GM21723 (cell line): Measurements from ENCODE around the gene TAB3.
A peak's percentile ranks its signal among the peaks of the same experiment; 100 is the strongest.

Source experiments
- ATAC-seq: cut with Tn5 transposase; IDR thresholded peaks from one replicate; pipeline ENCODE4 v1.9.1; 2021; ENCODE audit warnings: mild to moderate bottlenecking, moderate library complexity; ENCODE audit not compliant: unreplicated experiment

The TAB3 gene, protein sequence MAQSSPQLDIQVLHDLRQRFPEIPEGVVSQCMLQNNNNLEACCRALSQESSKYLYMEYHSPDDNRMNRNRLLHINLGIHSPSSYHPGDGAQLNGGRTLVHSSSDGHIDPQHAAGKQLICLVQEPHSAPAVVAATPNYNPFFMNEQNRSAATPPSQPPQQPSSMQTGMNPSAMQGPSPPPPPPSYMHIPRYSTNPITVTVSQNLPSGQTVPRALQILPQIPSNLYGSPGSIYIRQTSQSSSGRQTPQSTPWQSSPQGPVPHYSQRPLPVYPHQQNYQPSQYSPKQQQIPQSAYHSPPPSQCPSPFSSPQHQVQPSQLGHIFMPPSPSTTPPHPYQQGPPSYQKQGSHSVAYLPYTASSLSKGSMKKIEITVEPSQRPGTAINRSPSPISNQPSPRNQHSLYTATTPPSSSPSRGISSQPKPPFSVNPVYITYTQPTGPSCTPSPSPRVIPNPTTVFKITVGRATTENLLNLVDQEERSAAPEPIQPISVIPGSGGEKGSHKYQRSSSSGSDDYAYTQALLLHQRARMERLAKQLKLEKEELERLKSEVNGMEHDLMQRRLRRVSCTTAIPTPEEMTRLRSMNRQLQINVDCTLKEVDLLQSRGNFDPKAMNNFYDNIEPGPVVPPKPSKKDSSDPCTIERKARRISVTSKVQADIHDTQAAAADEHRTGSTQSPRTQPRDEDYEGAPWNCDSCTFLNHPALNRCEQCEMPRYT

DNA sequence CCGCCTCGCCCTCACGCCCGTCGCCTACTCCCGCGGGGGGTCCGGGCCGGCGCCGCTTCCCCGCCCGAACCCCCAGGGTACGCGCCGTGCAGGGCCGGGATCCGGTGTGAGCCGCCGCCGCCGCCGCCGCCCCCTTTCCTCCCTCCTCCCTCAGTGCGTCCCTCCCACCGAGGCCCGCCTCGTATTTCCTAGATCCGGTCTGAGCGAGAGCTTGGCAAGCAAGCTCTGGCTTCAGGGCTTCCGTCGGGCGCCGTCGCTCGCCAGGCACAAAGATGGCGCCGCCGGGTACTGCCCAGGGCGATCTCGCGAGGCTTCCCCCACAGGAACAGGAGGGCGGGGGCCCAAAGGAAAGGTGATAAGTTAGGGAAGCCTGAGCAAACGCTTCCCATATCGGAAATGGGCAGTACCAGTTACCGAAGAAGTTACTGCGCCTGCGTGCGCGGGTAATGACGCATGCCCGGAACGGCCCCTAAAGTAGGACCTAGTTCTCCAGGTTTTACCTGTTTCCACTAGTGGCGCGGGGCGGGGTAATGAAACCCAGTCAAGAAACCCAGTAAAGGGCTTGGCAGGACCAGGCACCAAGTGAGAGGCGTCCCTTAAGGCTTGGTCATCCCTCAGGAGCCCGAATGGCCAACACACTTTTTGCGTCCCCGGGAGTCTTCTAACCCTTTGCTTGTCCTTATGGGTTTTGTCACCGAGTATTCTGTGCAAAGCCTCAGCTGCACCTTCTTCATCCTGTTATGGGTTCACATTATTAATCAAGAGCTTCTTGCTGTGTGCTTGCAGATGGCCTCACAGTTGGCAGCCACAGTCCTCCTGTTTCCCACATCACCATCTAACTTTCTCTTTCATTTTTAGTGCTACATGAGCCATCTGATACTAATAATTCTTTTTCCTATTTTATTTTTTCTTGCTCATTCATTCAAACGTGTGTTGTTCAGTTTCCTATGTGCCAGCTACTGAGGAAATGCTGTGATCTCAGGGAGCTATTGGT lies at the start of gene TAB3:
TSS of gene TAB3 (minus strand) at position 108 of the 994 bp plus-strand sequence. CDS start 29,666 bp downstream, outside the sequence.
- ATAC-seq = peak; percentile 90

DNA sequence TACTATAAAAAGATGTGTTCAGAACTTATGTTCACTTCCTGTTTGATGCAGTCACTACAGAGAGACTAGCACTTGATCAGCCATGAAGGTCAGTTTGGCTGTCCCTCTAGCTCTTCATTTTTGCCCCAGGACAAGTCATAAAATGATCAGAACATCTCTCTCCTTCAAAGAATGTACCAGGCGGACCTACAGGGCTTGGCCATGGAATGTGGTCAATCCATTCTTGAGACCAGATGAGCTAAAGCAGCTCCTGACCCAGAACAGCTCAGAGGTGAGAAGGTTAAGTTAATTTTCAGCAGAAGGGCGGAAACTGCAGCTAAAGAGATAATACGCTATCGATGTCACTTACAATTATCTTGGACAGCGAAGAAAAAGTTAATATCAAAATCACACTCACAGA lies 49.2 kb upstream of the TAB3 start:
- no peak for ATAC-seq

DNA sequence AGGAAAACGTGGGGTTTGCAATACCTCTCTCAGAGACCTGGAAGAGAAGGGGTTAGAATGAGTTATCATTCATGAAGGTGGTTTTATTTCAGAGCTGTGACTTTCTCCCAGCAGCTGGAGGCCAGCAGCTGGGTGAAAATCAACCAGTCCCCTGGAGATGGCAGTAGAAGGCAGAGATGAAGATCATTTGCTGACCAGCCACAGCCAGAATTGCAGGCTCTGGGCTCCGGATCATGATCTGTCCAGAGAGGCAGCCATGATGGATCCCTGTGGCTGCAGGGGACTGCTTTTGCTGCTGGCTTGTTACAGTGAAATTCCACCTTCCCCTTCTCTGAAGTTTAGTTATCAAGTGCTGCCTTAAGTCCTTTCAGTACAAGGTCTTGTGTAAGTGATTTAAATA lies 46.9 kb upstream of the TAB3 start:
- ATAC-seq = no peak

DNA sequence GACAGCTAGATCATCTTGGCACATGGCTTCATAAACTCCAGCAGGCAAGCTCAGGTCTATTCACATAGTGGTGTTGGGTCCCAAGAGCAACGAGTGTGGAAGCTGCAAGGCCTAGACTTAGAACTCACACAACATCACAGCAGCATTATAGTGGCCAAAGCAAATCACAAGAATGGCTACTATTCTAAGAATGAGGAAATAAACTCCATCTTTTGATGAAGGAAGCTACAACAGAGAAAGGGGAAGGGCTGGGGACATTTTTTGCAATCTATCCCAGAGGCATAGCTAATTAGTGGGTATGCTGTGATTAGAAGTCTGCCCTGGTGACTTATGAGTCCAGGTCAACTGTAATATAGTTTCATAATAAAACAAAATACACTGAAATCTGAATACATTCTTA lies 42.9 kb upstream of the TAB3 start:
- ATAC-seq = no peak

DNA sequence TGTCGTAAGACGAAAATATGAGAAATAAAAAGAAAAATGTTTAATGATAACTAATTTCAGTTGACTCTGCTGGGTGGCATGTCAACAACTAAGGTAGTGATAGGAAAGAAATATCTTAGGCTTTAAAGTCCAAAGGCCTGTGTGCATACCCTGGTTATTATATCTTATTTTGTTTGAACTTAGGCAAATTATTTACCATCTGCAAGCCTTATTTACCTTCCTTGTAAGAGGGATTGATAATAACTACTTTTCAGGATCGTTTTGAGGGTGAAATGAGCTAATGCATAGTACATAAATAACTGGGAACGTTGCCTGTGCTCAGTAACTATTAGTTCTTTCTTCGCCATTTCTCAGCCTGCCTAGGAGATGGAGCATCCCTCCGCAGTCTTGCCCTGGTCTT lies 41.6 kb upstream of the TAB3 start:
- no peak for ATAC-seq

DNA sequence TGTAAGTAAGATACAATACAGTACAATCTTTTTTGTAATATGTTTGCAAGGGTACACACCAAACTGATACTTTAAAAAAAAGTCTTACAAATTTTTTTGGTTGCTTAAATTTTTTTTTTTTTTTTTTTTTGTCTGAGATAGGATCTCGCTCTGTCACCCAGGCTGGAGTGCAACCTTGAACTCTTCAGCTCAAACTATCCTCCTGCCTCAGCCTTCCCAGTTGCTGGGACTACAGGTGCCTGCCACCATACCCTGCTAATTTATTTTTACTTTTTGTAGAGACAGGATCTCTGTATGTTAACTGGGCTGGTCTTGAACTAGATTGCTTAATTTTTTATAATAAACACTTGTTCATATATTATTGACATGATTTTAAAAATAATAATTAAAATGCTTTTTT lies 41.1 kb upstream of the TAB3 start:
- no peak for ATAC-seq

DNA sequence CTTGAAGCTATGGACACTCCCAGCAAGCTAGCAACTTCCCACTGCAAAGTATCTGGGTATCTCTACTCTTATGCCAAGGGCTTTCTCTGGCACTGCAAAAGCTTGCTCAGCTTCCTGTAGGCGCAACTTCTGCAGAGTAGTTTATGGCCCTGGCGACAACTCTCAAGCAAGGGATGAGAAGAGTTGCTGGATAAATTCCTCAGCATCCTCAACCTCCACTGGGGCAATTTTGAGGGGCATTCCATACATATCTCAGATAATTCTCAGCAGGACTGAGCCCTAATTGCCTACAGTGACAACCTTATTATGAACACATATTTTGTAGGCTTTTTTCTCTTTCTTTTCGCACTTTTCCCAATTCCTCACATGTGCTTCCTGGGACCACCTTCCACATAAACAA lies 31.2 kb upstream of the TAB3 start:
- no peak for ATAC-seq

DNA sequence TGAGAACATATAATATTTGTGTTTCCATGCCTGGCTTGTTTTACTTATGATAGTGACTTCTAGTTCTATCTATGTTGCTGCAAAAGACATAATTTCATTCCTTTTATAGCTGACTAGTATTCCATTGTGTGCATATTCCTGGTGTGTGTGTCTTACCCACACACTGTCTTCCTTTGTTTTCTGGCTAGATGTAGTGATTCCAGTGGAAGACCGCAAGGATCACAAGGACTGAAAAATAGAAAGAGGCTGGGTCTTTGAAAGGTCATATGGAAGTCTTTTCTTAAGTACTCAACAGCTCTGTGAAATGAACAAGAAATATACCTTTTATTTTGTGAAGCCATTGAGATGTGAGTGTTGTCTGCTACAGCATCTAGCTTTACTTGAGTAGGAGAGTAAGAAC lies 29.4 kb upstream of the TAB3 start:
- ATAC-seq = no peak

DNA sequence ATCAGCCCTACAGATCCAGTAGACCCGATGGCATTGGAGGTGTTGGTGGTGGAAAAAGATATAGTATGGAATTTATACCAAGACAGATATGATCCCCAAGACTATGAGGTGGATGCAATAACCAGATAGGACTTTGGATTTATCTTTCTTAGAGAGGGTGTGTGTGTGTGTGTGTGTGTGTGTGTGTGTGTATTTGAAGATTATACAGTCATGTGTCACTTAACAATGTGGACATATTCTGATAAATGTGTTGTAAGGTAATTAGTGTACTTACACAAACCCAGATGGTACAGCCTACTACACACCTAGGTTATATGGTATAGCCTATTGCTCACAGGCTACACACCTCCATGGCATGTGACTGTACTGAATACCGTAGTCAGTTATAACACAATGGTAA lies 24.4 kb upstream of the TAB3 start:
- ATAC-seq = no peak

DNA sequence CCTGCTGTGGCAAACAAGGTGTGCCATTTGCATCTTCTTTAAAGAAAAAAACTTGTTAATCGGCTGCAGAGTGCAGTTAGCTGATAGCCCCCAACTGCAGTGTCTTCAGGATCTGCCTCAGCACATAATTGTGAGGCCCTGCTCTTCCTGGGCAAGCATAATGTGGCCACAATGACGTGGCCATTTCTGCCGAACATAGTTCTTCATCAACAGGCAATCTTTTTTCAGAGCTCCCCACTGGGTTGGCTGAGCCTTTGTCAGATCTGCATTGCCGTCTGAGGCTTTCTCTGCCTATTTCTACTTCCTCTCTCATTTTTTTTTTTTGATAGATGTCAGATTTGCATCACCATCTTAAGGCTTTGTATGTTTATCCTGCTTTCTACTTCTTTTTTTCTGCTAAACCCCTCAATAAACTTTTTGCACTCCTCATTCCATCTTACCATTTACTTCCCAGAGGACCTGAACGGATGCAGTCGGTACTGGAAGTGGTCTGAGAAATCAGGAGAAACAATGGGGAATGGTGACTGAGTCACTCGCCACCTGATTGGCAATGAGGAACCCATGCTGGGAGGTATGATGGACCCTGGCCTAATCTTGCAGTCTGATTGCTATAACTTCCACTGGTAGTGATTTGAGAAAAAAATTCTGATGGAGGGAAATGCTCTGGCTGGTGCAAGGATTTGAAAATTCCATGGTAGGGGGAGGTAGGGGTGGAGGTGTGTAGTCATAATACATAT lies 21.2 kb upstream of the TAB3 start:
- ATAC-seq = no peak

DNA sequence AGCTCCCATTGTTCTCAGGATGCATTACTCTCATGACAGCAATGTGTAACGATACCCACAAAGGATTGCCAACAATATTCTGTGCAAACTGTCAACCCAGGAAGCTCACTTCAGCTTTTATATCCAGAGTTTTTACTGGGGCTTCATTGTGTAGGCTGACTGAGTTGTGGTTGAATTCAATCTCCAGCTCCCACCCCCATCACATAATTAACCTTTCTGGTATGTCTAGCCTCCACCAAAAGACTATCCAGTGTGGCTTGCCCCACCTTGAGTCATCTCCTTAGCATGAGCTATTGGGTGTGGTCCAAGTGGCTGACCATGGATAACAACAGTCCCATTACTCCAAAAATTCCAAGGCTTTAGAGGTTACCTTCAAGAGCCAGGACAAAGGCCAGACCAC lies 17.7 kb upstream of the TAB3 start:
- ATAC-seq = no peak

DNA sequence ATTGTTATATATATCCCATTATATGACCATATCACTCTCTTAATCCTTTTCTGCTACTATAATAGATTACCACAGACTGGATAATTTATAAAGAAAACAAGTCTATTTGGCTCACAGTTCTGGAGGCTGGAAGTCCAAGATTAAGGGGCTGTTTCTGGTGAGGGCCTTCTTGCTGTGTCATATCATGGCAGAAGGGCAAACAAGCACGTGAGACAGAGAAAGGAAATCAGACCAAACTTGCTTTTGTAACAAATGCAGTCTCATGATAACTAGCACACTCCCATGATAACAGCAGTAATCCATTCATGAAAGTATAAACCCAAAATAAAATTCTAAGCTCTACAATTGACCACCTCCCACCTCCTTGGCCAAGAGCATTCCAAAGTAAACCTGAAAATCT lies 16.3 kb upstream of the TAB3 start:
- no peak for ATAC-seq

DNA sequence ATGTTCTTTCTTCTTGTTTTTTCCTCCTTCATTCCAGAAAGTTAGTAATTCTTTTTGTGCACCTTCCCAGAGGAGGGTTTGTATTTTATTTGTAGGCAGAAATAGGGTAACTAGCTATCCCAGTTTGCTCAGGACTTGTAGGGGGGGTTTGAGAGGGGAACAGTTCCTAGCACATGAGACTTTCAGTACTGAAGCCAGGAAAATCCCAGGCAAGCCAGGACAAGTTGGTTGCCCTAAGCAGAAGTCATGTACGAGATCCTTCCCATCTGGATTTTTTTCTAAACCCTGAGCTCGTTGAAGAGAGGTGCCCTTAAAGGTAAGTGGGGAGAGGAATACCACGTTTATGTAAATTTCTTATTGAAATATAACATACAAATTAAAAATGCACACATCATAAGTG lies 15.6 kb upstream of the TAB3 start:
- ATAC-seq = no peak

DNA sequence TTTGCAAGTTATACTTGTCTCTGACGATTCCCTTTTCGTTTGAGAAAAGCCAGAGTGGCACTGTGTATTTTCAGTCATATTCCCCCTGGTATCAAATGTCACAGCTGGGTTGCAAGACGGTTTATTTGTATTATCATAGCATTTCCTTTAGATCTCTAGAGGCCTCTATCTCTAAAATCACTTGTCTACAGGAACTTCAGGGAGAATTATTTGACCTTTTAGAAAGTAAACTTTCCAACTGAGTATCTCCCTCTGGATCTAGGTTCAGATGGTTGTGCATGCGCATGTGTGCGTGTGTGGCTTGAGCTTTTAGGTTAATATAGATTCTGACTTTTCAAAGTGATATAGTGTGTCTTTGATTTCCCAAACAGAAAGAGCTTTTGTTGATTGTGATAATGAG lies 15.1 kb upstream of the TAB3 start:
- ATAC-seq = no peak

DNA sequence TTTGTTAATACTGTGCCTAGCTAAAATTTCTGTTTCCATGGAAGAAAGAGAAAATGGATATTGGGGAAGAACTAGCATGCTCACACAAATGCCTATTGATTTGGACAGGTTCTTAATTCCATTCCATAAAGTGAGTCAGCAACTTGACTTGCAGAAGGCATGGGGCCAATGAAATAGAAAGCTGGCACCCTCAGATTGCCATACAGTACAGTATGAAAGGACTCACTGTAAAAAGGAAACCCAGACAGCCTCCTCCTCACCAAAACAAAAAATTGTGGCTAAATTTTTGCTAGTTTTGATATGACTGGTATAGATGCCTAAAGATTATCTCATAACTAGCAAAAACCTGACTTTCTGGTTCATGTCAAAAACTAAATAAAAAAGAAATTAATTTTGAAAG lies 11.2 kb upstream of the TAB3 start:
- ATAC-seq = no peak

DNA sequence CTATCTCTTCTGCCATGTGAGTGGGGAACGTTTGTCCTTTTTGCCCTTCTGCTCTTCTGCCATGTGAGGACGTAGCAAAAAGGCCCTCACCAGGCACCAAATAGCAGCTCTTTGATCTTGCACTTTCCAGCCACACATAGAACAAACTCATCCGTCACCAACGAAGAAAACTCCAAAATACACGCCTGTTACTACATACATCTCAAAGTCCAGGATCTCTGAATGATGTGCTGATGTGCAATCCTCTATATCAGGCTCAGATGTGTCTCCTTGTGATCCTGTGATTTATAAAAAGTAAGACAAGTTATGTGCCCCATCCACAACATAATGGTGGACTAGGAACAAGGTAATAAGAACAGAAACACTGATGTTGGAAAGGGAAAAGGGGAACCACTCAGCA lies 9.8 kb upstream of the TAB3 start:
- no peak for ATAC-seq

DNA sequence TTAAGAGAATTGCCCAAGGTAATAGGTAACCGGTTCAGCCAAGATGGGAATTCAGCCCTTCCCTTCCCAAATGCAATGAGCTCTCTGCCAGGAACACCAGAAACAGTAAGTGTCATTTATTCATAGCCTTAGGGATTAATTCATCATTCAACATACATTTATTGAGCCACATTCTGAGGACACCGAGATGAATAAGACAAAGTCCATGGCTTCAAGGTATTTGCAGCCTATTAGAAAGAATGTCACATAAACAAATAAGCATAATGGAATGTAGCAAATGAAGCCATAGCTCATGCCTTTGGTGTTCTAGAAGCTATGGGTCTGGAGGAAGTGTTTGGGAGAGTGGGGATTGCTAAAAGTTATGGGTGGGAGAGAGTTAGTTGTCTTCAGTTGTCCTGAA lies 6.3 kb upstream of the TAB3 start:
- ATAC-seq = no peak

DNA sequence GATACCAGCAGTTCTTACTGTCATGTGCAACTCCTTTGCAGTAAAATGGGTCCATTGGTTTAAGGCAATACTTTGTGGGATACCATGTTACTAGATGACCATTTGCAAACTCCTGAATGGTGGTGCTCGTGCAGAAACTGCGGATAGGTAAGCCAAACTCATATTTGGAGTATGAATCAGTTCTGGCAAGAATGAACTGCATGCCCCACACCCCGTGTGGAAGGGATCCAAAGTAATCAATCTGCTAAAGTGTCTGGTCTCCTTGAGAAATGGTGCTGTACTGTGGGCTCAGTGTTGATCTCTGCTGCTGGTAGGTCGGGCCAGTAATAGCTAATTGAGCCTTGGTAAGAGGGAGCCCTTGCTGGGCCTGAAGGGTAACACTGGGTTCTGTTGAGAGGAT lies 4.2 kb upstream of the TAB3 start:
- ATAC-seq = no peak

DNA sequence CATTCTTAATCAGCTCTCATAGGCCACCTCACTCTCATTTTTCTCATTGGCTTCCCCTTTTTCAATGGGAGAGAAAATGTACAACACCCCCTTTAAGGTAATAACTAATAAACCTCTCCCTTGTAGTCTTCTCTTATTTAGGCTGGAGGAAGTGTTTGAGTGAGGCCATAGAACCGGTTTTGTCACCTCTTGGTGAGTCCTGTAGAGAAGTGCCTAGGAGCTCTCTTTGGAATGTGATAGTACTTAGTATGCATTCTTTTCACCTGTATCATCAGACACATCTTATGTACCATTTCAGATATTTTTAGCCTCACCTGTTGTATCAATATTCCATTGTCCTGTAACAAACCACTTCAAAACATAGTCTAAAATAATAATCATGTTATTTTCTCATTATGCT lies 3.5 kb upstream of the TAB3 start:
- no peak for ATAC-seq

DNA sequence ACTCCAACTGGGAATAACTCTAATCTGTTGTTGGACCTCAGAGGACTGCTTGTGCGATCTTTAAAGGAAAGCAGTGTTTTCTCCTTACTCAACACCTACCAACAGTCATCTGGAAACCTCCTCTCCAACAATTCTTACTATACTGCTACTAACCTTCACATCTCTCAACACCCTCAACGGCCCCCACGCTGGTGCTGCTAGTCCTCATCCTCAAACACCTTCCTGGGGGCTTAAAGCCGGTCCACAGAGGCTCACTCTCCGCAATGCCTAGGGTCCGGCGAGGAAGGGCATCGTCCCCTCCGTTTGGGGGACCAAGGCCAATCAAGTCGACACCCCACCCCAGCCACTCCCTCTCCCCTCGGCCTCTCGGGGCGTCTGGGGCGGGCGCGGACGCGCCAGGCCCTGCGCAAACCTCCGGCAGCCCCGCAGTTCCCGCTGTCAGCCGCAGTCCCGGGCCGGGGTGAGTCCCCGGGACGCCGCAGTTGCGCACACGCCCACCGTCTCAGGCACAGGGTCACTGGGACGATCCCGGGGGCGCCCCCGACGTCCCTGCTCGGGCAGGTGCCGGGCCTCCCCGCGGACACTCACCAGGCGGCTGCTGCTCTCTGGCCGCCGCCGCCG lies 418 bp downstream of the TAB3 start:
- ATAC-seq = peak; percentile 36
